Kidney epithelial cell (primary cell): ENCODE measurements around the gene OR5P2. TPM values are rescaled to one million over a fixed set of nuclear protein-coding genes. Genes with fewer than 3 reads are reported as not detected.

Source experiments
- DNase-seq: peaks from one replicate; pipeline ENCODE4 v3.0.0-alpha.2; 2010; ENCODE audit warnings: low read depth
- H3K27me3 ChIP-seq: 2 replicates; pipeline ENCODE4 v1.6.0; 2011; ENCODE audit warnings: low read length; ENCODE audit not compliant: control insufficient read depth, insufficient read depth
- H3K36me3 ChIP-seq: 2 replicates; pipeline ENCODE4 v1.5.1; 2011; ENCODE audit warnings: low read length; ENCODE audit not compliant: control insufficient read depth, insufficient read depth
- H3K4me3 ChIP-seq: 2 replicates; pipeline ENCODE4 v1.5.1; 2011; ENCODE audit warnings: low read depth, mild to moderate bottlenecking, control low read depth, low read length
- total RNA-seq: library from RNA; depleted of rRNA; stranded (reverse); fragments of >200 nt; gene quantifications from 2 replicates; pipeline ENCODE4 v1.2.3, GENCODE V29; 2015
- TF ChIP-seq, protein P1 (sequence below): IDR thresholded peaks from 2 replicates; pipeline ENCODE4 v1.5.1; 2011; ENCODE audit warnings: mild to moderate bottlenecking, moderate library complexity, low read length, control low read depth, inconsistent platforms; ENCODE audit not compliant: insufficient read depth, poor library complexity, severe bottlenecking

Gene OR5P2, protein sequence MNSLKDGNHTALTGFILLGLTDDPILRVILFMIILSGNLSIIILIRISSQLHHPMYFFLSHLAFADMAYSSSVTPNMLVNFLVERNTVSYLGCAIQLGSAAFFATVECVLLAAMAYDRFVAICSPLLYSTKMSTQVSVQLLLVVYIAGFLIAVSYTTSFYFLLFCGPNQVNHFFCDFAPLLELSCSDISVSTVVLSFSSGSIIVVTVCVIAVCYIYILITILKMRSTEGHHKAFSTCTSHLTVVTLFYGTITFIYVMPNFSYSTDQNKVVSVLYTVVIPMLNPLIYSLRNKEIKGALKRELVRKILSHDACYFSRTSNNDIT
- not detected in 2 replicates for total RNA-seq

DNA sequence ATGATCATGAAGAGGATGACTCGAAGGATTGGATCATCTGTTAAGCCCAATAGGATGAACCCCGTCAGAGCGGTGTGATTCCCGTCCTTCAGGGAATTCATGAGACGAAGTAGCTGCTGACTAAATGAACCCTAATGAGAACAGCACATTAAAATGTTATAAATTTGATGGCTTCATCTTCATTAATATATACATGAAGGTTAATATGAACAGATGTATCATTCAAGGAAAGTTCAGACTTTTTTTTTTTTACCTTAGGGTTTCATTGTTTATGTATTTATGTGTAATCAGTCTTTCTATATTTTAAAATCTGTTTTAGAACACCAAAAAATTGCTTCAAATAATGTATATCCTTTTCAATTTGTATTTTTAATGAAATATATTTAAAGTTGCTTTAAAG, at the start of gene OR5P2:
OR5P2 (minus strand) TSS at position 101 of the 400 bp plus-strand sequence; CDS start at position 101, 0 bp downstream.
- TF ChIP-seq, protein P1, sequence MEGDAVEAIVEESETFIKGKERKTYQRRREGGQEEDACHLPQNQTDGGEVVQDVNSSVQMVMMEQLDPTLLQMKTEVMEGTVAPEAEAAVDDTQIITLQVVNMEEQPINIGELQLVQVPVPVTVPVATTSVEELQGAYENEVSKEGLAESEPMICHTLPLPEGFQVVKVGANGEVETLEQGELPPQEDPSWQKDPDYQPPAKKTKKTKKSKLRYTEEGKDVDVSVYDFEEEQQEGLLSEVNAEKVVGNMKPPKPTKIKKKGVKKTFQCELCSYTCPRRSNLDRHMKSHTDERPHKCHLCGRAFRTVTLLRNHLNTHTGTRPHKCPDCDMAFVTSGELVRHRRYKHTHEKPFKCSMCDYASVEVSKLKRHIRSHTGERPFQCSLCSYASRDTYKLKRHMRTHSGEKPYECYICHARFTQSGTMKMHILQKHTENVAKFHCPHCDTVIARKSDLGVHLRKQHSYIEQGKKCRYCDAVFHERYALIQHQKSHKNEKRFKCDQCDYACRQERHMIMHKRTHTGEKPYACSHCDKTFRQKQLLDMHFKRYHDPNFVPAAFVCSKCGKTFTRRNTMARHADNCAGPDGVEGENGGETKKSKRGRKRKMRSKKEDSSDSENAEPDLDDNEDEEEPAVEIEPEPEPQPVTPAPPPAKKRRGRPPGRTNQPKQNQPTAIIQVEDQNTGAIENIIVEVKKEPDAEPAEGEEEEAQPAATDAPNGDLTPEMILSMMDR = no peak
- Histone ChIP-seq H3K27me3 (no peaks in the 10 kb centered on the region), H3K36me3 (no peaks in the 10 kb centered on the region), H3K4me3 (no peak within 1 kb of the TSS)
- DNase-seq = no peak

DNA sequence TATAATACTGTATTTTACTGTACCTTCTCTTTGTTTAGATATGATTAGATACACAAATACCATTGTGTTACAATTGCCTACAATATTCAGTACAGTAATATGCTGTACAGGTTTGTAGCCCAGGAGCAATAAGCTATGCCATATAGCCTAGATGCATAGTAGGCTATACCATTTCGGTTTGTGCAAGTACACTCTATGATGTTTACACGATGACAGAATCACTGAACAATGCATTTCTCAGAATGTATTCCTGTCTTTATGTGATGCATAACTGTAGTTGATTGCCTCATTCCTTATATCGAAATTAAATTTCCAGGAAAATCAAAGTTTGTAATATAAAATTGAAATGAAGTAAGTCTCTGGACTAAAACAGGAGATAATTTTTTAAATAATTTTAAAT, 49.3 kb upstream of the OR5P2 start:
- TF ChIP-seq, protein P1 = no peak
- H3K27me3 ChIP-seq = no peaks in the 10 kb centered on the region
- H3K36me3 ChIP-seq = no peaks in the 10 kb centered on the region
- H3K4me3 ChIP-seq = no peak overlapping the region
- no peak for DNase-seq

DNA sequence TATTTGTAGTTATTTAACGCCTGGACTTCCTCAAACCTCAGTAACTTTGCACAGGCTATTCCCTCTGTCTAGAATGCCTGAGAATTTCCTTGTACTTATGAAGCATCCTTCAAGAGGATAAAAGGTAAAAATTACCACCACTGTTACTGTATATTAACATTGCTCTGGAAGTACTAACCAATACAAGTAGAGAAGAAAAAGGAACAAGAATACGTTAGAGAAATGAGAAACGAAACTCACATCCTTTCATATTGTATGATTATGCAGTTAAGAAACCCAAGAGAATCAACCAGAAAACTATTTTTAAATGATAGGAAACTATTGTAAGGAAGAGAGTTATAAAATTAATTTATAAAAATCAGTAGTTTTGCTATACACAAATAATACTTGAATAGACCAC, 48.2 kb upstream of the OR5P2 start:
- H3K36me3 ChIP-seq = no peaks in the 10 kb centered on the region
- TF ChIP-seq, protein P1 = no peak
- no peak for DNase-seq
- no peaks in the 10 kb centered on the region for H3K27me3 ChIP-seq
- H3K4me3 ChIP-seq = no peak overlapping the region

DNA sequence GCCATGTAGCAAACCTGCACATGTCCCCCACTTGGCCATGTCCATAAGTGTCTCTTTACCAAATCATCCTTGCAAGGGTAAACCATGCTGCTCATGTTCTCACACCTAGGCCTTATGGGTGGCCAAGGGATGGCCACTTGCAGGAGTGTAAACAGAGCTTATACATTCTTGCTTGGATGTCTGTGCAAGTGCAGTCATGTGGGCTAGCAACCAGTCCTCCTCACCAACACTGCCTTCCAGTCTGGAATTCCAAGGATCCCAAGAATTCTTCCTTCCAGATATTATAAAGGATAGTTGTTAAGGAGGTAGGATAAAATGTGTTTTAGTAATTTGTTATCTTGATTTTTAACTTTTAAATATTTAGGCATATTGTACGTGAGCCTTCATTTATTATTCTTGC, 47.8 kb upstream of the OR5P2 start:
- Histone ChIP-seq H3K27me3 (no peaks in the 10 kb centered on the region), H3K36me3 (no peaks in the 10 kb centered on the region), H3K4me3 (no peak overlapping the region)
- TF ChIP-seq, protein P1 = no peak
- no peak for DNase-seq

DNA sequence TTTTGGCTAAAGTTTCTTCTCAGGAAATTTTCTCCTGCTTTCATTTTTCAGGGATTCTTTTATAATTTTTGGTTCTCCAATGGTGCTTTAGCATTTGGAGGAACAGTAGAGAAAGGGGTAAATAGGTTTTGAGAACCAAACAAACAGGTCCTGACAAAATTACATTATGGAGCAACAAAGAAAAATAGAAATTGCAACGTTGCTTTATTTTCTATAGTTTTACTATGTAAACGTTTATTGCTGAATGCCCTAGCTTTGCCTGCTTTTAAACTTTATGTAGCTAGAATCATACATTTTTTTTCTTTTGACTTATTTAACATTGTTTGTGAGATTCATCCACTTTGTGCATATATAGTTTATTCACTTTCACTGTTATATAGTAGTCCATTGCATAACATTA, 43.8 kb upstream of the OR5P2 start:
- no peak overlapping the region for H3K4me3 ChIP-seq
- TF ChIP-seq, protein P1 = no peak
- no peak for DNase-seq
- H3K36me3 ChIP-seq = no peaks in the 10 kb centered on the region
- no peaks in the 10 kb centered on the region for H3K27me3 ChIP-seq

DNA sequence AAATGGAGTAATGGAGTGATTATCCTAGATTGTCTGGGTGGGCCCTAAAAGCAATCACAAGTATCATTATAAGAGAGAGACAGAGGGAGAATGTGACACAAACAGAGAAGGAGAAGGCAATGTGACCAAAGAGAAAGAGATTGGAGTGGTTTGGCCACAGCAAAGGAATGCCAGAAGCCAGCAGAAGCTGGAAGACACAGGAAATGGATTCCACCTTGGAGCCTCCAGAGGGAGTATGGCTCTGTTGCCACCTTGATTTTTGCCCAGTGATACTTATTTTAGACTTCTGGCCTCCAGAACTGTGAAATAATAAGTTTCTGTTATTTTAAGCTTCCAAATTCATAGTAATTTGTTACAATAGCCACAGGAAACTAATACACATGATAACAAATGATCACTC, 36.8 kb upstream of the OR5P2 start:
- TF ChIP-seq, protein P1 = no peak
- Histone ChIP-seq H3K4me3 (no peak overlapping the region), H3K27me3 (no peaks in the 10 kb centered on the region), H3K36me3 (no peaks in the 10 kb centered on the region)
- DNase-seq = no peak
